Mesenchymal stem cell (in vitro differentiated cells and primary cell): ENCODE data around the gene ZFPM1.
"Not testable (repeated sequence)": the region's sequence is repeated elsewhere in the genome, so short reads cannot be mapped to it uniquely, and the experiment has no call there.

ENCODE experiments used
- DNase-seq: peaks from one replicate; pipeline ENCODE4 v3.0.0-alpha.2; 2013
- H2AFZ ChIP-seq: one replicate; pipeline ENCODE4 v1.6.1; 2013; ENCODE audit warnings: low read depth, mild to moderate bottlenecking, control low read depth, inconsistent platforms, low read length, moderate library complexity
- H2AK5ac ChIP-seq: 2 replicates; pipeline ENCODE4 v1.6.1; 2013; ENCODE audit warnings: low read length, moderate library complexity, mild to moderate bottlenecking, inconsistent platforms; ENCODE audit not compliant: severe bottlenecking
- H2BK120ac ChIP-seq: one replicate; pipeline ENCODE4 v1.6.1; 2013; ENCODE audit warnings: low read depth, mild to moderate bottlenecking, inconsistent platforms, low read length, moderate library complexity
- H2BK12ac ChIP-seq, 2 experiments: one replicate each; pipeline ENCODE4 v1.6.1; 2013; ENCODE audit warnings: inconsistent platforms in 2 of 2, low read length in 2 of 2, mild to moderate bottlenecking in 2 of 2, moderate library complexity in 2 of 2, control low read depth in 1 of 2
- H2BK15ac ChIP-seq: one replicate; pipeline ENCODE4 v1.6.1; 2013; ENCODE audit warnings: mild to moderate bottlenecking, low read depth, inconsistent platforms; ENCODE audit not compliant: poor library complexity, severe bottlenecking
- H2BK5ac ChIP-seq: 2 replicates; pipeline ENCODE4 v1.6.1; 2013; ENCODE audit warnings: low read depth, mild to moderate bottlenecking, low read length, control low read depth, inconsistent platforms; ENCODE audit not compliant: poor library complexity, severe bottlenecking
- H3K14ac ChIP-seq, 2 experiments: one replicate each; pipeline ENCODE4 v1.6.1; 2013; ENCODE audit warnings: inconsistent platforms in 2 of 2, low read length in 2 of 2, control low read depth in 1 of 2, mild to moderate bottlenecking in 1 of 2, moderate library complexity in 1 of 2
- H3K18ac ChIP-seq, 2 experiments: one replicate each; pipeline ENCODE4 v1.6.1; 2013; ENCODE audit warnings: inconsistent platforms in 2 of 2, low read length in 2 of 2, control low read depth in 1 of 2, low read depth in 1 of 2, mild to moderate bottlenecking in 1 of 2
- H3K23ac ChIP-seq, 2 experiments: one replicate each; pipeline ENCODE4 v1.6.1; 2013; ENCODE audit warnings: inconsistent platforms in 2 of 2, low read length in 2 of 2, mild to moderate bottlenecking in 2 of 2, moderate library complexity in 2 of 2, control low read depth in 1 of 2
- H3K27ac ChIP-seq: 2 replicates; pipeline ENCODE4 v1.5.1; 2013; ENCODE audit warnings: mild to moderate bottlenecking, moderate library complexity, low read length, control low read depth, inconsistent platforms; ENCODE audit not compliant: poor library complexity, severe bottlenecking
- H3K27me3 ChIP-seq, 2 experiments: 2 replicates each; pipeline versions ENCODE4 v1.6.1 to v1.7.0; 2013; ENCODE audit warnings: low read length in 2 of 2, mild to moderate bottlenecking in 2 of 2, moderate library complexity in 2 of 2, control low read depth in 1 of 2, inconsistent platforms in 1 of 2; ENCODE audit not compliant: control insufficient read depth in 1 of 2, insufficient read depth in 1 of 2
- H3K36me3 ChIP-seq, 2 experiments: 2 replicates each; pipeline versions ENCODE4 v1.6.1 to v1.7.0; 2013; ENCODE audit warnings: low read length in 2 of 2, control low read depth in 1 of 2, inconsistent platforms in 1 of 2, low read depth in 1 of 2, mild to moderate bottlenecking in 1 of 2; ENCODE audit not compliant: insufficient read depth in 2 of 2, control insufficient read depth in 1 of 2
- H3K4ac ChIP-seq, 2 experiments: one replicate each; pipeline ENCODE4 v1.6.1; 2013; ENCODE audit warnings: inconsistent platforms in 2 of 2, low read length in 2 of 2, mild to moderate bottlenecking in 2 of 2, moderate library complexity in 2 of 2, control low read depth in 1 of 2, low read depth in 1 of 2
- H3K4me1 ChIP-seq: 2 replicates; pipeline ENCODE4 v1.6.1; 2013; ENCODE audit warnings: low read depth, low read length, control low read depth; ENCODE audit not compliant: control insufficient read depth, insufficient read depth
- H3K4me2 ChIP-seq: 2 replicates; pipeline ENCODE4 v1.6.1; 2013; ENCODE audit warnings: low read length, mild to moderate bottlenecking, inconsistent platforms; ENCODE audit not compliant: poor library complexity, severe bottlenecking
- H3K4me3 ChIP-seq, 2 experiments: 2 replicates each; pipeline versions ENCODE4 v1.5.1 to v1.7.0; 2013; ENCODE audit warnings: low read length in 2 of 2, mild to moderate bottlenecking in 2 of 2, control low read depth in 1 of 2, low read depth in 1 of 2; ENCODE audit not compliant: insufficient read depth in 1 of 2
- H3K79me1 ChIP-seq: replicated peaks from 2 replicates; pipeline ENCODE4 v1.6.1; 2013; ENCODE audit warnings: mild to moderate bottlenecking, control low read depth, low read length, inconsistent platforms; ENCODE audit not compliant: poor library complexity, severe bottlenecking
- H3K9ac ChIP-seq: 2 replicates; pipeline ENCODE4 v1.7.0; 2013; ENCODE audit warnings: mild to moderate bottlenecking, low read length, moderate library complexity
- H3K9me3 ChIP-seq: 2 replicates; pipeline ENCODE4 v1.7.0; 2013; ENCODE audit warnings: mild to moderate bottlenecking, low read length; ENCODE audit not compliant: control insufficient read depth
- H4K8ac ChIP-seq: one replicate; pipeline ENCODE4 v1.6.1; 2013; ENCODE audit warnings: inconsistent platforms, mild to moderate bottlenecking, low read length, moderate library complexity
- H4K91ac ChIP-seq: one replicate; pipeline ENCODE4 v1.6.1; 2013; ENCODE audit warnings: mild to moderate bottlenecking, low read length, inconsistent platforms
- WGBS: methylation state at CpG from one replicate; pipeline ENCODE4 v1.1.7; 2013; ENCODE audit warnings: mixed read lengths; 5-methylcytosine and 5-hydroxymethylcytosine counted together

ZFPM1 gene

GRCh38 chr16:88484505-88485365, 31.7 kb downstream of the ZFPM1 start:
- no peak overlapping the region for H3K23ac ChIP-seq
- 93% methylated on average over 36 of the region's 36 CpGs for WGBS

GRCh38 chr16:88485366-88485741, 32.3 kb downstream of the ZFPM1 start:
- H3K36me3 ChIP-seq = peaks cover 0 to 36% of the 10 kb centered on the region in 2 experiments
- not testable (repeated sequence) for H2BK15ac ChIP-seq, H3K18ac ChIP-seq, H2AK5ac ChIP-seq, H3K4me3 ChIP-seq, H3K9me3 ChIP-seq, H2AFZ ChIP-seq, H3K27me3 ChIP-seq, H2BK12ac ChIP-seq, H3K4me2 ChIP-seq, H3K79me1 ChIP-seq, H4K8ac ChIP-seq, H3K23ac ChIP-seq, H3K4me1 ChIP-seq, H2BK5ac ChIP-seq, H3K9ac ChIP-seq, H3K4ac ChIP-seq, H2BK120ac ChIP-seq, DNase-seq, H3K14ac ChIP-seq, H3K27ac ChIP-seq, H4K91ac ChIP-seq
- WGBS = 98% methylated on average over 5 of the region's 8 CpGs

More at GRCh38 chr16:88484505-88485365, 31.7 kb downstream of the ZFPM1 start:
- DNase-seq = no peak
- no peak overlapping the region for H3K14ac ChIP-seq
- H3K9me3 ChIP-seq = no peaks in the 10 kb centered on the region
- H2BK15ac ChIP-seq = no peak overlapping the region
- no peak overlapping the region for H2AK5ac ChIP-seq
- H3K4me2 ChIP-seq = no peak overlapping the region
- no peak overlapping the region for H3K9ac ChIP-seq
- no peaks in the 10 kb centered on the region for H3K27me3 ChIP-seq
- H3K4me3 ChIP-seq = no peak overlapping the region
- H4K91ac ChIP-seq = no peak overlapping the region
- no peak overlapping the region for H3K4ac ChIP-seq
- peaks cover 11% of the 10 kb centered on the region for H3K4me1 ChIP-seq
- H3K18ac ChIP-seq = no peak overlapping the region
- no peak overlapping the region for H4K8ac ChIP-seq
- no peak overlapping the region for H3K27ac ChIP-seq
- peaks cover 0 to 34% of the 10 kb centered on the region in 2 experiments for H3K36me3 ChIP-seq
- no peak overlapping the region for H2BK12ac ChIP-seq
- no peak overlapping the region for H2BK120ac ChIP-seq
- H2AFZ ChIP-seq = no peak overlapping the region
- peaks cover 13% of the 10 kb centered on the region for H3K79me1 ChIP-seq
- no peak overlapping the region for H2BK5ac ChIP-seq

DNA sequence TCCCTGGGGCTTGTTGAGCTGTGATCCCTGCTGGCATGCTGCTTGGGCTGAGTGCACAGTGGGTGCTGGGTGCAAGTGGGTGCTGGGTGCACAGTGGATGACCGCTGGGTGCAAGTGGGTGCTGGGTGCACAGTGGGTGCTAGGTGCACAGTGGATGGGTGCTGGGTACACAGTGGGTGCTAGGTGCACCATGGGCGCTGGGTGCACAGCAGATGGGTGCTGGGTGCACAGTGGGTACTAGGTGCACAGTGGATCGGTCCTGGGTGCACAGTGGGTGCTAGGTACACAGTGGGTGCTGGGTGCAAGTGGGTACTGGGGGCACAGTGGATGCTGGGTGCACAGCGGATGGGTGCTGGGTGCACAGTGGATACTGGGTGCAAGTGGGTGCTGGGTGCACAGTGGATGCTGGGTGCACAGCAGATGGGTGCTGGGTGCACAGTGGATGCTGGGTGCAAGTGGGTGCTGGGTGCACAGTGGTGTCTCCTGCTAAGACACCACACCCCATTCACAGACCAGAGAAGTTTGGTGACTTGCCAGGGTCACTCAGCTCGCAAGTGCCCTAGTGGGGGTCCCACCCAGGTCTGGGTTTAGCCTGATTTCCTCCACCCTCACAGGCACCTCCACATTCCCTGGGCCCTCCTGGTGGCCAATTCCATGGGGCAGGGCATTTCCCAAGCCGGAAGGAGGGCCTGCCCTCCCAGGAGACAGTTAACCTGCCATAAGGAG, 33.5 kb downstream of the ZFPM1 start:
- H3K4me1 ChIP-seq = peaks cover 7% of the 10 kb centered on the region
- H3K4me3 ChIP-seq = no peak overlapping the region
- no peak for DNase-seq
- H4K8ac ChIP-seq = no peak overlapping the region
- H2AK5ac ChIP-seq = no peak overlapping the region
- no peak overlapping the region for H2BK120ac ChIP-seq
- H2AFZ ChIP-seq = no peak overlapping the region
- H3K4ac ChIP-seq = no peak overlapping the region
- H3K9ac ChIP-seq = no peak overlapping the region
- H2BK15ac ChIP-seq = no peak overlapping the region
- peaks cover 7% of the 10 kb centered on the region for H3K79me1 ChIP-seq
- no peak overlapping the region for H3K18ac ChIP-seq
- H3K14ac ChIP-seq = no peak overlapping the region
- H2BK5ac ChIP-seq = no peak overlapping the region
- H3K27ac ChIP-seq = no peak overlapping the region
- peak overlapping the region; percentile 52 for H4K91ac ChIP-seq
- no peaks in the 10 kb centered on the region for H3K9me3 ChIP-seq
- no peak overlapping the region for H3K23ac ChIP-seq
- no peak overlapping the region for H2BK12ac ChIP-seq
- no peak overlapping the region for H3K4me2 ChIP-seq
- H3K27me3 ChIP-seq = no peaks in the 10 kb centered on the region
- 94% methylated on average over 6 of the region's 6 CpGs for WGBS
- peaks cover 0 to 46% of the 10 kb centered on the region in 2 experiments for H3K36me3 ChIP-seq

GRCh38 chr16:88487124-88487432, 34.0 kb downstream of the ZFPM1 start:
- no peak overlapping the region for H2AFZ ChIP-seq
- H2BK15ac ChIP-seq = no peak overlapping the region
- DNase-seq = no peak
- H4K91ac ChIP-seq = no peak overlapping the region
- H2BK12ac ChIP-seq = no peak overlapping the region
- H3K4me1 ChIP-seq = peaks cover 7% of the 10 kb centered on the region
- H3K79me1 ChIP-seq = peaks cover 7% of the 10 kb centered on the region
- no peak overlapping the region for H2BK120ac ChIP-seq
- H3K27me3 ChIP-seq = no peaks in the 10 kb centered on the region
- no peak overlapping the region for H3K27ac ChIP-seq
- H3K18ac ChIP-seq = no peak overlapping the region
- no peaks in the 10 kb centered on the region for H3K9me3 ChIP-seq
- H3K4ac ChIP-seq = no peak overlapping the region
- H3K4me2 ChIP-seq = no peak overlapping the region
- no peak overlapping the region for H4K8ac ChIP-seq
- H2BK5ac ChIP-seq = no peak overlapping the region
- no peak overlapping the region for H3K23ac ChIP-seq
- no peak overlapping the region for H3K9ac ChIP-seq
- no peak overlapping the region for H3K4me3 ChIP-seq
- H2AK5ac ChIP-seq = no peak overlapping the region
- 92% methylated on average over 3 of the region's 3 CpGs for whole genome bisulfite sequencing
- H3K36me3 ChIP-seq = peaks cover 0 to 48% of the 10 kb centered on the region in 2 experiments
- H3K14ac ChIP-seq = no peak overlapping the region
